T-helper 17 cell (primary cell): Measurements from ENCODE around the gene TAS1R1. TPM values are rescaled to one million over a fixed set of nuclear protein-coding genes. Genes with fewer than 3 reads are reported as not detected.
A peak's percentile ranks its signal among the peaks of the same experiment; 100 is the strongest.

Experiments
- ATAC-seq: fragments of 150-1000 bp; cut with Tn5 transposase; 2 replicates; pipeline ENCODE4 v1.10.0; 2021; ENCODE audit warnings: mild to moderate bottlenecking, moderate library complexity
- DNase-seq, 3 donors: peaks; one replicate each; pipeline versions ENCODE4 v3.0.0 to v3.0.0-alpha.2; 2020 to 2021
- H3K9me3 ChIP-seq: one replicate; pipeline ENCODE4 v1.7.0; 2013; ENCODE audit warnings: low read length, mild to moderate bottlenecking; ENCODE audit not compliant: control insufficient read depth, poor library complexity, severe bottlenecking
- H3K27ac Mint-ChIP-seq: one replicate; pipeline ENCODE4 v1.8.0; 2022; ENCODE audit warnings: mild to moderate bottlenecking, moderate library complexity, mixed read lengths
- H3K27me3 Mint-ChIP-seq: one replicate; pipeline ENCODE4 v1.8.0; 2022; ENCODE audit warnings: mixed read lengths
- H3K36me3 Mint-ChIP-seq: one replicate; pipeline ENCODE4 v1.8.0; 2022; ENCODE audit warnings: low read depth, mixed read lengths
- H3K4me1 Mint-ChIP-seq: one replicate; pipeline ENCODE4 v1.8.0; 2022; ENCODE audit warnings: mild to moderate bottlenecking, mixed read lengths
- H3K4me3 Mint-ChIP-seq: one replicate; pipeline ENCODE4 v1.8.0; 2022; ENCODE audit warnings: mild to moderate bottlenecking, moderate library complexity, mixed read lengths
- total RNA-seq, 4 donors: library from RNA in 2 of 4; stranded (reverse) in 2 of 4; gene quantifications; one replicate each; pipeline ENCODE4 v1.2.3 and lab custom pipeline; 2022 to 2026

Gene TAS1R1
- total RNA-seq, 2 donors from 2014 or later: not detected

GRCh38 chr1:6581561-6582305 is 26.6 kb downstream of the TAS1R1 start:
- Mint-ChIP-seq H3K36me3 (no peaks in the 10 kb centered on the region), H3K4me3 (peak overlapping the region; percentile 96), H3K4me1 (peaks cover 37% of the 10 kb centered on the region), H3K27ac (peak overlapping the region; percentile 95), H3K27me3 (no peaks in the 10 kb centered on the region)
- DNase-seq (no peak), ATAC-seq (no peak)
- H3K9me3 ChIP-seq: no peaks in the 10 kb centered on the region

DNA sequence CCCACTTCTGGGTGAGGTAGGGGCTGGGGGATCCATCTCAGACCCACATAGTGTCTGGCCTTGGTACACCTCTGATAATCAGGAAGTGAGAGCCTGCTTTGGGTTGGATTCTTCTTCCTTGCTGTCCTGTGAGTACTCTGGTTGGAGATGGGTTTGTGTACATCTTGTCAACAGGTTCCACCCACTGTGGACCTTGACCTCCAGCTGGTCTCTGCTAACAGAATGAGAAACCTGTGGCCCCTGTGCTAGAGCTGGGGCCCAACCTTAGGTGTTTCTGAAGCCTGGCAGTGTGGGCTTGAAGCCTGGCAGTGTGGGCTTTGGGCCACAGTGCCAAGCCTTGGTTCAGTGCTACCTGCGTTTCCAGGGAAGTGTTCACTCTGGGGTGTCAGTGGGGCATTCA is 27.3 kb downstream of the TAS1R1 start:
- no peaks in the 10 kb centered on the region for H3K9me3 ChIP-seq
- Mint-ChIP-seq H3K4me1 (peaks cover 37% of the 10 kb centered on the region), H3K4me3 (peak overlapping the region; percentile 55), H3K27me3 (no peaks in the 10 kb centered on the region), H3K36me3 (no peaks in the 10 kb centered on the region), H3K27ac (no peak overlapping the region)
- DNase-seq: no peak
- no peak for ATAC-seq

GRCh38 chr1:6584126-6585080 is 29.3 kb downstream of the TAS1R1 start:
- peaks cover 35% of the 10 kb centered on the region for H3K4me1 Mint-ChIP-seq
- ATAC-seq (no peak), DNase-seq (no peak)
- H3K36me3 Mint-ChIP-seq: no peaks in the 10 kb centered on the region
- peak overlapping the region; percentile 68 for H3K27ac Mint-ChIP-seq
- H3K9me3 ChIP-seq: no peaks in the 10 kb centered on the region
- H3K27me3 Mint-ChIP-seq: no peaks in the 10 kb centered on the region
- H3K4me3 Mint-ChIP-seq: no peak overlapping the region

GRCh38 chr1:6585081-6585722 is 30.1 kb downstream of the TAS1R1 start:
- H3K27me3 Mint-ChIP-seq: no peaks in the 10 kb centered on the region
- DNase-seq: no peak
- H3K36me3 Mint-ChIP-seq: no peaks in the 10 kb centered on the region
- H3K4me1 Mint-ChIP-seq: peaks cover 31% of the 10 kb centered on the region
- H3K9me3 ChIP-seq: no peaks in the 10 kb centered on the region
- no peak for ATAC-seq
- H3K4me3 Mint-ChIP-seq: no peak overlapping the region
- peak overlapping the region; percentile 68 for H3K27ac Mint-ChIP-seq

- no peaks in the 10 kb centered on the region for H3K36me3 Mint-ChIP-seq
- ATAC-seq: no peak
- DNase-seq: no peak
- no peak overlapping the region for H3K4me3 Mint-ChIP-seq
- H3K4me1 Mint-ChIP-seq: peaks cover 29% of the 10 kb centered on the region
- no peak overlapping the region for H3K27ac Mint-ChIP-seq
- H3K9me3 ChIP-seq: no peaks in the 10 kb centered on the region
- H3K27me3 Mint-ChIP-seq: no peaks in the 10 kb centered on the region
Observed at GRCh38 chr1:6585841-6586240, 30.7 kb downstream of the TAS1R1 start.

- Mint-ChIP-seq H3K27ac (no peak overlapping the region), H3K4me1 (peaks cover 26% of the 10 kb centered on the region), H3K36me3 (no peaks in the 10 kb centered on the region), H3K27me3 (no peaks in the 10 kb centered on the region), H3K4me3 (no peak overlapping the region)
- DNase-seq: no peak
- no peaks in the 10 kb centered on the region for H3K9me3 ChIP-seq
- no peak for ATAC-seq
Observed at GRCh38 chr1:6586404-6586816, 31.3 kb downstream of the TAS1R1 start.

DNA sequence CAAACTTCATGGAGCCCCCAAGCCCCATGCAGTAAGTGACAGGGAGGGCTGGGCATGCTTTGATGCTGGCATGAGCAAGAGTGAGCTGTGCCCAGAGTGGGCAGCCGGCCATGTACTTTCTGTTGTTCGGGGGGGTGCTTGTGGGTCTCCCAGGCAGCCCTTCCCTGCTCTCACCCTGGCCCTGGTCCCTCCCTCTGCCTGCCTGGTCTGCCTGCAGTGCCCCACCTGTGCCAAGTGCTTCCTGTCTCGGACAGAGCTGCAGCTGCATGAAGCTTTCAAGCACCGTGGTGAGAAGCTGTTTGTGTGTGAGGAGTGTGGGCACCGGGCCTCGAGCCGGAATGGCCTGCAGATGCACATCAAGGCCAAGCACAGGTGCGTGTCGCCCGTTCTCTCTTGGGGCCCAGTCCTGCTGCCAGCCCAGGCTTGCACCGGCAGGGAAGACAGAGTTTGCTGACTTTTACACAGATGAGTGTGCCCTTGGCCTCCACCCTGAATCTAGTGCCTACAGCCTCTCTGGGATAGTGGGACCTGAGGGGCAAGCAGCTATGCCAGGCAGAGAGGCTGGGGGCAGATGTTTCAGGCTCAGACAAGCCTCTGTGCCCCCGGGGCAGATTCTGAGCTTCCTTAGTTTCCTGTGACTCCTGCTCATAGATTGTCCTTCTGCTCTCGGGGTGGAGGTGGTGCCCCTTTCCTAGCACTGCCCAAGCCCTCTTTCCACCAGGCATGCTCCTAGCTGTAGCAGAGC is 32.3 kb downstream of the TAS1R1 start:
- Mint-ChIP-seq H3K4me3 (no peak overlapping the region), H3K36me3 (no peaks in the 10 kb centered on the region), H3K4me1 (peaks cover 23% of the 10 kb centered on the region), H3K27me3 (no peaks in the 10 kb centered on the region), H3K27ac (peak overlapping the region; percentile 27)
- DNase-seq: no peak
- no peak for ATAC-seq
- H3K9me3 ChIP-seq: no peaks in the 10 kb centered on the region

DNA sequence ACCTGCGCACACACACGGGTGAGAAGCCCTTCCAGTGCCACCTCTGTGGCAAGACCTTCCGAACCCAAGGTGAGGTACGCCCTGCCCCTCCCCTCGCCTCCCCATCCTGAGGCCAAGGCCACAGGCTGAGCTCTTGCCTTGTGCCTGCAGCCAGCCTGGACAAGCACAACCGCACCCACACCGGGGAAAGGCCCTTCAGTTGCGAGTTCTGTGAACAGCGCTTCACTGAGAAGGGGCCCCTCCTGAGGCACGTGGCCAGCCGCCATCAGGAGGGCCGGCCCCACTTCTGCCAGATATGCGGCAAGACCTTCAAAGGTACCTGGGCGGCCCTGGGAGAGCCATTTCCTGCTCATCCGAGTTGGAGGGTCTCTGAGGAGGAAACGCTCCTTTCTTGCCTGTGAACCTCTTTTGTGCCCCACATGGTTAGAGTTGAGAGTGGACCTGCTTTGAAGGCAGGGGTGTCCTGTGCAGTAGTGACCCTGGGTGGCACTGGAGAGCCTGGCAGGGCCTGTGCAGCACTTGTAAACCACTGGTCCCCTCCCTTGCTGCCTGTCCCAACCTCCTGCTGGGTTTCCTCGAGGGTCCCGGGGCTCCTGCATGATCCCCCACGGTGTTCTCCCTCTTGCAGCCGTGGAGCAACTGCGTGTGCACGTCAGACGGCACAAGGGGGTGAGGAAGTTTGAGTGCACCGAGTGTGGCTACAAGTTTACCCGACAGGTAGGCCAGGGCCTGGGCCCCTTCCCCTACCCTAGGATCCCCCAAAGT is 33.2 kb downstream of the TAS1R1 start:
- DNase-seq: no peak
- H3K27ac Mint-ChIP-seq: peak overlapping the region; percentile 27

DNA sequence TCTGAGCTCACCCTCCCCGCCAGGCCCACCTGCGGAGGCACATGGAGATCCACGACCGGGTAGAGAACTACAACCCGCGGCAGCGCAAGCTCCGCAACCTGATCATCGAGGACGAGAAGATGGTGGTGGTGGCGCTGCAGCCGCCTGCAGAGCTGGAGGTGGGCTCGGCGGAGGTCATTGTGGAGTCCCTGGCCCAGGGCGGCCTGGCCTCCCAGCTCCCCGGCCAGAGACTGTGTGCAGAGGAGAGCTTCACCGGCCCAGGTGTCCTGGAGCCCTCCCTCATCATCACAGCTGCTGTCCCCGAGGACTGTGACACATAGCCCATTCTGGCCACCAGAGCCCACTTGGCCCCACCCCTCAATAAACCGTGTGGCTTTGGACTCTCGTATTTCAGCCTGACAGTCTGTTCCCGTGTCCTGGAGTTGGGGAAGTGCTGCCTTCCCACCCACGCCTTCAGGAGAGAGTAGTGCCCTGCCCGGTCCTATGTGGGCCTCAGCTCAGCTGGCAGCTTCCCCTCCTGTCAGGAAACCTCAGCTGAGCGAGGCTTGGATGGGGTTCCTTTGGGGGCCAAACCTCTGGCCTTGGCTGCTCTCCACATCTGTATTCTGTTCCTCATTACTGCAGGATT is 33.9 kb downstream of the TAS1R1 start:
- Mint-ChIP-seq H3K4me1 (peaks cover 23% of the 10 kb centered on the region), H3K36me3 (no peaks in the 10 kb centered on the region), H3K27ac (no peak overlapping the region), H3K27me3 (no peaks in the 10 kb centered on the region), H3K4me3 (no peak overlapping the region)
- ATAC-seq: no peak
- no peak for DNase-seq
- H3K9me3 ChIP-seq: no peaks in the 10 kb centered on the region

More for the DNA sequence above, 33.2 kb downstream of the TAS1R1 start:
- H3K36me3 Mint-ChIP-seq: no peaks in the 10 kb centered on the region
- H3K4me1 Mint-ChIP-seq: peaks cover 23% of the 10 kb centered on the region
- no peak for ATAC-seq
- no peaks in the 10 kb centered on the region for H3K9me3 ChIP-seq
- no peaks in the 10 kb centered on the region for H3K27me3 Mint-ChIP-seq
- H3K4me3 Mint-ChIP-seq: no peak overlapping the region

DNA sequence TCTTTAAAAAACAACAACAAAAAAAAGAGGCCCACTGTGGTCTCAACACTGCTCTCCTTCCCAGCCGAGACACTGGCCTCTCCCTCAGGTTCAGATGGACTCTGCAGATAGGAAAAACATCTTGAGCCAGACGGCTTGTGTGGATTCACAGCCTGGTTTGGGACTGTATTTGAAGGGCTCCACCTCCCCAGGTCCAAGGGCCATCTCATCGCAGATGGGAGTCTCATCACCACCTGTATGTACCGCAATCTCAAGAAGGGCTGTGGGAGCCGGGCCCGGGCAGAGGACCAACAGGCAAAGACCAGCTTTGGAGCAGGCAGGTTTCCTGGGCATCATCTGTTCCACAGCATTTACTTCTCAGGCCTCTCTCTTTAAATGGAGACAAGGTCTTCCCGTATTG is 34.9 kb downstream of the TAS1R1 start:
- H3K4me3 Mint-ChIP-seq: no peak overlapping the region

GRCh38 chr1:6591222-6591621 is 36.1 kb downstream of the TAS1R1 start:
- H3K4me1 Mint-ChIP-seq: peaks cover 21% of the 10 kb centered on the region
- H3K27ac Mint-ChIP-seq: peak overlapping the region; percentile 9
- no peaks in the 10 kb centered on the region for H3K9me3 ChIP-seq
- no peaks in the 10 kb centered on the region for H3K36me3 Mint-ChIP-seq
- no peak overlapping the region for H3K4me3 Mint-ChIP-seq
- H3K27me3 Mint-ChIP-seq: no peaks in the 10 kb centered on the region
- DNase-seq (no peak), ATAC-seq (peak; percentile 42)

More for the DNA sequence above, 34.9 kb downstream of the TAS1R1 start:
- no peaks in the 10 kb centered on the region for H3K9me3 ChIP-seq
- Mint-ChIP-seq H3K27me3 (no peaks in the 10 kb centered on the region), H3K4me1 (peaks cover 16% of the 10 kb centered on the region), H3K36me3 (no peaks in the 10 kb centered on the region), H3K27ac (peak overlapping the region; percentile 21)
- DNase-seq: no peak
- ATAC-seq: no peak

DNA sequence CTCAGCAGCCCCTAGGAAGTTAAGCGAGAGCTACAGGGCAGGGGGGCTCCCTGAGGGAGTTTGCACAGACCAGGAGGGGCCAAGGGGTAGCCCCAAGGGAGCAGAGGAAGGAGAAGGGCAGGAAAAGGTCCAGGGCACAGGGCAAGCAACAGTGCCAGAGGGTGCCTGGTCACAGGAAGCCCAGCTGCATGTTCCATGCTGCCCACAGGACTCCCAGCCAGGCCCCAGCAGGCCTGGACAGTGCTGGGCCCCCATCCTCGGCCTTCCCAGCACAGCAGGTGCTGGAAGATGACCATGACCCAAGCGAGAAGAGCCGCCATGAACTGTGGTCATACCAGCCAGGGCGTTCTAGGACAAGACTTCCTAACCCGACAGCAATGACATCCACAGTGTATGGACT is 36.5 kb downstream of the TAS1R1 start:
- Mint-ChIP-seq H3K4me1 (peaks cover 24% of the 10 kb centered on the region), H3K4me3 (no peak overlapping the region)

More for the DNA sequence above, 36.5 kb downstream of the TAS1R1 start:
- H3K9me3 ChIP-seq: no peaks in the 10 kb centered on the region
- ATAC-seq: no peak
- DNase-seq: no peak
- peak overlapping the region; percentile 9 for H3K27ac Mint-ChIP-seq
- no peaks in the 10 kb centered on the region for H3K36me3 Mint-ChIP-seq
- no peaks in the 10 kb centered on the region for H3K27me3 Mint-ChIP-seq
